ENCODE results near the gene LRRC30.
"Not testable (repeated sequence)": the region's sequence is repeated elsewhere in the genome, so short reads cannot be mapped to it uniquely, and the experiment has no call there.

The LRRC30 gene

DNA sequence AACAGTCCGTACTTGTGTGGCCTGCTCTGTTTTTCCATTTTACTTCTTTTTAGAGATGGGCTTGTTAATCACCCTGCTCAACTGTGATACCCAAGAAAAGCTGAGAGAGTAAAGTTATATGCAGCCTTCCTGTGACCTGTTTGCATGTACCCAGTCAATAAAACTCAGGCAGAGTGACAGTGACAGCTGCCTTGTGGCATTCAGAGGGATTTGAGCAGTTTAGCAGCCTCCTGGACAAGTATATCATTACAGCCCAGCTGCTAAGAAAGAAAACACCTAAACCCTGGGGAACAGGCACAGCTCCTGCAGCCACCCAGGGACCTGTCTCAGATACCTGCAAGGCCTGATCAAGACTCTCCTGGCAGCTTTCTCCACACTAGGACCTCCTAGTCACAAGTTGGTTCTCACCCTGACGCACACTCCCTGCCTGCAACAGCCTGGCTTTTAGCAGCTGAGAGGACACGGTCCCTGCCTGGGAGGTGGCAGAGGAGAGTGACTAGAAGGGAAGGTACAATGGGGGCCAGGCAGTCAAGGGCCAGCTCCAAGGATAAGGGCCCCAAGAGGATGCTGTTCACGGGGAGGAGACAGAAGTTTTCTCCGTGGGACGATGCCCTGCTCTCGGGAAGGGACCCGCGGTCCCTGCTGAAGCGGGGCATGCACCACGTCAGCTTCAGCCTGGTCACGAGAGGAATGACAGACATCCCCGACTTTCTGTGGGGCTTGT lies at the start of gene LRRC30:
Gene LRRC30, plus strand, starts transcription at position 464 of the 724 bp plus-strand sequence. Its CDS starts 50 bp downstream, at position 514.
- DNase-seq, result no peak

DNA sequence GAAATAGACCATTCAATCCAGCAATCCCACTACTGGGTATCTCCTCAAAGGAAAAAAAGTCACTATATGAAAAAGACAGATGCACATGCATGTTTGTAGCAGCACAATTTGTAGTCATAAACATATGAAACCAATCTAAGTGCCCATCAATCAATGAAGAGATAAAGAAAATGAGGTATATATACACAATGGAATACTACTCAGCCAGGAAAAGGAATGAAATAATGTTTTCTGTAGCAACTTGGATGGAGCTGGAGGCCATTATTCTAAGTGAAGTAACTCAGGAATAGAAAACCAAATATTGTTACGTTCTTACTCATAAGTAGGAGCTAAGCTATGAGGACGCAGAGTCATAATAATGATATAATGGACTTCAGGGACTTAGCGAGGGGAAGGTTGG lies 45.2 kb upstream of the LRRC30 start:
- no peak for DNase-seq

DNA sequence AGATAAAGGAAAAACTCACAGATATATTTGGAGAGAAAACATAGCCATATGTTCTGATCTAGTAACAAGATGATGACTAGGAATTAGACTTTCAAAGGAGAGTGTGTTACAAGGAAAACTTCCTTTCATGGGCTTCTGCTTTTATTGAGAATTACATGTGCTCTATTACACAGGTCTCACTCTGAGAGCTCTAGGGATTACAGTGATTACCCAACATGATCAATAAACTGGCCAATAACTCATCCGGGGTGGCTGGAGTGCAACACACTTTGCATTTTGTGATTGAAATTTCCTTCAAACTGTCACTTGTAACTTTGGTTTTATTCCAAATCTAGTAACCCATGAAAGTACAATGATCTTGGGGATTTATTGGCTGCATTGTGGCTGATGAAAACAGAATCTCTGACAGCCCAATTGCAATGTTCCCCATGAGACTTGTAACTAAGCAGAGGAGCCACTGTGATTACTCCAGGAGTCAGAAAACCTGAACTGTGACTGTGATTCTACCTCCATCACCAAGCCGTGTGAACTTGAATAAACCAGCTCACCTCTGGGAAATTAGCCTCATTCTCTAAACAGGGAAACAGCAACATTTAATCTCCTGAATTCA lies 40.2 kb upstream of the LRRC30 start:
- no peak for DNase-seq

DNA sequence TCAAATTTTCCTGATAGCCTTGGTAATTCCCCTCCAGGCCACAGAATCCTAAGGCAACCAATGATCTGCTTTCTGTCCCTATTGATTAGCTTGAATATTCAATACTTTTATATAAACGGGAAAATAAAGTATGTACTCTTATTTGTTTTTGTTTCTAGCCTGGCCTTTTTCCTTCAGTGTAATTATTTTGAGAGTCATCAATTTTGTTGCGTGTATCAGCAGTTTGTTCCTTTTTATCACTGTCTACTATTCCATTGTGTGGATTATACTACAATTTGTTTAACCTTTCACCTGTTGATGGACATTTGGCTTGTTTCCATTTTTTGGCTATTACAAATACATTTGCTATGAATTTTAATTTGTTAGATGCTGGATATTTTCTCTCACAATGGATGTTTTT lies 39.2 kb upstream of the LRRC30 start:
- no peak for DNase-seq

DNA sequence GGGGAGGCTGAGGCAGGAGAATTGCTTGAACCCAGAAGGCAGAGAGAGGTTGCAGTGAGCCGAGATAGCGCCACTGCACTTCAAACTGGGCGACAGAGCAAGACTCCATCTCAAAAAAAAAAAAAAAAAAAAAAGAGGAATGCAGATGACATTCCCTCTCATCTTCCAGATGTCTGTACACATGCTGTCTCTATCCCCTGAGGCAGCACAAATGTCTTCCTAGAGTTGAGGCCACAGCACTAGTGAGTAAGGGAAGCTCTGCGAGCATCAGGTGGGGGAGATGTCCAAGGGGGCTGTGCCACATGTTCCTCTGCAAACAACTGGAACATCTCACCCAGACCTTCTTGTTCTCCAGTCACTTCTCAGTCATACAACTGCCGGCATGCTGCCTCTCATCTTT lies 35.6 kb upstream of the LRRC30 start:
- no peak for DNase-seq

DNA sequence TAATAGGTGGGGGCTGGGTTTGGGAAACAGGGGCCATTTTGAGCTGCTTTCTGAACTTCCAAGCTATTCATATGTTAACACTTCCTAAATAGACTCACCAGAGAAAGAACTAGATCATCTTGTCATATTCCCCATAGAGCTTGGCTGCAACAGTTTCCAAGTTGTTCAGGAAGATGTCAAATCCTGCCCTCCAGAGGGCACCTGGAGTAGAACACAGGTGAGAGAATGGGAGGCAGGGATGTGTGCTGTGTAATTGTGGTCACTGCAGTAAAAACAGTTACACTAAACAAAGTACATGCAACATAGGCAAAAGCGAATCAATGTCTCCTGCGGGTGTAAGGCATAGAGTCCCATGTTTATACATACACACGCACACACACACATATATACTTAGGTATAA lies 34.5 kb upstream of the LRRC30 start:
- DNase-seq, result no peak

DNA sequence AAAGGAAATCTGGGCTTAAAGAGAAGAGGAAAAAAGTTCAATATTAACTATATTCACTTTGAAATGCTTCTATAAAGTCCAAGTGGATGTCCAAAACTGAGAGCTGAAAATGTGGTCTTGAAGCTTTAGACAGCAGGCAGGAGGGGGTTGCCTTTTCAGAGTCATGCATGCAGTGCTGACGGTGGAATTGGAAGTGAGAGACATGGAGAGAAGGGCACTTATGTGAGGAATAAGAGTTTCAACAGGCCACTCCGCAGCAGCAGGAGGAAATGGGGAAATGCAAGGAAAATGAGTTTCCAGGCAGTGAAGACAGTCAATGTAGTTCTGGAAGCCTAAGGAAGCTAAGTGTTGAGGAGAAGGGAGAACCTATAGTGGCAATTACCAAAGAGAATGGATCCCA lies 33.0 kb upstream of the LRRC30 start:
- no peak for DNase-seq

DNA sequence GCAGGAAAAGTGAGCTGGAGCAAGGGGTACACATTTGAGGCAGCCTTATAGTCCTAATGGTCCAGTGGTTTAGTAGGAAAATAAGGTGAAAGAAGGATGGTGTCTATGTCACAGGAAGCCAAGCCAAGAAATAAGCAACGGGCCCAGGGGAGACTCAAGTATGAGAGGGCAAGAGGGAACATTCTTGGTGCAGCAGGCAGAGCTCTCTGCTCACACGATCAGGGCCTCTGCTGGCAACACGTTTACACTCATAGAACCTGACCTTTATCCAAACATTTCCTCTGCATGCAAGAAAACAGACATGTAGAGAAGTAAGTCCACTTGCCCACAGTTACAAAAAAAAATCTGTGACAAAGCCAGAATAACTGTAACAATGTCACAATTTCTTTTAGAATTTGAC lies 32.6 kb upstream of the LRRC30 start:
- no peak for DNase-seq

DNA sequence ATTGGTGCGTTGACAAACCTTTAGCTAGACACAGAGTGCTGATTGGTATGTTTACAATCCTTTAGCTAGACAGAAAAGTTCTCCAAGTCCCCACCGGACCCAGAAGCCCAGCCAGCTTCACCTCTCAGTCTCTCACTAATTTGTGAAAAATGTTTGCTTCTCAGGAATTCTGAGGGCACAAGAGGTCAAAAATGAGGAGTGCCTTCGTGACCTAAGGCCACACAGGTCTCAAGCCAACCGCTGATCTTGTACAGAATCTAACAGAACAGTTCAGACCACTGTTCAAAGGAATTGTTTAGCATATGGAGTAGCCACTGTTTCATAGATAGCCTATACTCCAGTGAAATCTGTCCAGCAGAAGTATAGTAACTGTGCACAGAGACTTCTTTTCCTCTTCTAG lies 29.8 kb upstream of the LRRC30 start:
- no peak for DNase-seq

DNA sequence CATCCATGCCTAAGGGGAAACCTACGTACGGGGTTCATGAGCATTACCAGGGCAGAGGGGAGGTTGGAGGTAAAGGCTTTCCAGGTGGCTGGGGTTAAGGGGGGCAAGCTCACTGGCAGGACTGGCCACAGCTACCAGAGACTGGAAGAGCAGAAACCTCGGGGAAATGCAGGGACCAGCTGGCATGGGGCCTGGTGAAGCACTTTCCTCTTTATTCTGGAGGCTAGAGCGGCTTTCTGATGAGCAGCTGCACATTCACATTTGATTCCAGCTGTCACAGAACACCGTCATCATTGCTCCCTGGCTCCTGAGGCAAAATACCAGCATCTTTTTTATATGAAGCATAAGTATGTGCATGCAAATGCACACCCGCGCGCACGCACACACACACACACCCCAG lies 28.7 kb upstream of the LRRC30 start:
- no peak for DNase-seq

DNA sequence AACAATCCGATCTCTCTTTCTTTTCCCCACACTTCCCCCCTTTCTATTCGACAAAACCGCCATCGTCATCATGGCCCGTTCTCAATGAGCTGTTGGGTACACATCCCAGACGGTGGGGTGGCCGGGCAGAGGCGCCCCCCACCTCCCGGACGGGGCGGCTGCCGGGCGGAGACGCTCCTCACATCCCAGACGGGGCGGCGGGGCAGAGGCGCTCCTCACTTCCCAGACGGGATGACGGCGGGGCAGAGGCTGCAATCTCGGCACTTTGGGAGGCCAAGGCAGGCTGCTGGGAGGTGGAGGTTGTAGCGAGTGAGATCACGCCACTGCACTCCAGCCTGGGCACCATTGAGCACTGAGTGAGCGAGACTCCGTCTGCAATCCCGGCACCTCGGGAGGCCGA lies 27.3 kb upstream of the LRRC30 start:
- not testable (repeated sequence) for DNase-seq

DNA sequence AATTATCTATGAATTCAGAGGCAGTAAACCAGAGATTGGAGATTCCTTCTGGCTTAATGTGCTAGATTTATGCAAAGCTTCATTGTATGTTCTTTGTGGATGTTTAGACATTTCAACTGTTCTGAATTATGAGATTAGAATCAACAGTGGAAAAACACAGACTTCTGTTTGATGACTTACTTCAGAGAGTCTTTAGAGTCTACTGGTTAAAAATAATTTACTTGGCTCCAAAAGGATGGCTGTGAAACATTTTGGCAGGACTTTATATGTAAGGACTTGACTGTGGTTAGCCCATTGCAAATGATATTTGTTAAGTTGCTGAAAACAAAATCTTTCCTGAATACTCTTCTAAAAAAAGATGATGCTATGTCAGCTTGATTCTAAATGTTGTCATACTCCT lies 25.5 kb upstream of the LRRC30 start:
- DNase-seq, result no peak

DNA sequence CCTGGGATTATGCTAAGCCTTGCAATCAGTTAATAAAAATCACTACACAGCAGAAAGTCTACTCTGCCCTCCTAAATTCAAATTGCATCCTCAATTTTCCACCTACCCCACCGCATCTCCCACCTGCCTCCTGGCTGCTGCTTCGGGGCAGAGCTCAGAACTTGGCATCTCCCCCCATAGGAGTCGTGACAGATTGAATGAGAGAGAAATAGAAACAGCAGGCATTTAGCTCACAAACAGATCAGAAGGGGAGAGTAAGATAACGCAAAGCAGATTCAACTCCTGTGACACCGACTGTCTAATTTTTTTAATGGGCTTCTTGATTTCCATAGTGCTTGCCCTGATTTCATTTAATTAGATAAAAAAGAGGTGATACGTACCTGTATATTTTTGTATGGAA lies 24.7 kb upstream of the LRRC30 start:
- no peak for DNase-seq

DNA sequence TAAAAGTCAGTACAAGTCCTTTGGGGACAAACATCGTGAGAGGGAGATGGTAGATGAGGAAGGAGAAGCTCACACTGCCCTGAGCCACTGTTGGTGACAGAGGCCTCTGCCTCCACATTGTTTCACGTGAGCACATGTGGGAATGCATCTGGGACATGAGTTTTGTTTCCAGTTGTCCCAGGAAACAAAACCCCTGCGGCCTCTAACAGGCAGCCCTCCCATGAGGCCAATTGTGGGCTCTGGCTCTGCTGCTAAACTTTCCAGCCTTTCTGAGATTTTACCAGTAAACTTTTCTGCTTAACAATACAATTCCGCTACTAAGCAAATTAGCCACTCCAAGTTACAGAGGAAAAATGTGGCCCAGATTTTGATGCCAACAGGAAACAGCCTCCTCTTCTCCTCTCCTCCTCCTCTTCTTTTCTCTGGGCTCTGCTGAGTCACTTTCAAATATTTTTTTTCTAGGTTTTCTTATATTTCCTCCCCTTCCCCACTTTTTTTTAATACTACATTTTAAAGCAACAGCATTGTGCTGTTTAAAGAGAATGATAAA lies 23.4 kb upstream of the LRRC30 start:
- DNase-seq, result no peak

DNA sequence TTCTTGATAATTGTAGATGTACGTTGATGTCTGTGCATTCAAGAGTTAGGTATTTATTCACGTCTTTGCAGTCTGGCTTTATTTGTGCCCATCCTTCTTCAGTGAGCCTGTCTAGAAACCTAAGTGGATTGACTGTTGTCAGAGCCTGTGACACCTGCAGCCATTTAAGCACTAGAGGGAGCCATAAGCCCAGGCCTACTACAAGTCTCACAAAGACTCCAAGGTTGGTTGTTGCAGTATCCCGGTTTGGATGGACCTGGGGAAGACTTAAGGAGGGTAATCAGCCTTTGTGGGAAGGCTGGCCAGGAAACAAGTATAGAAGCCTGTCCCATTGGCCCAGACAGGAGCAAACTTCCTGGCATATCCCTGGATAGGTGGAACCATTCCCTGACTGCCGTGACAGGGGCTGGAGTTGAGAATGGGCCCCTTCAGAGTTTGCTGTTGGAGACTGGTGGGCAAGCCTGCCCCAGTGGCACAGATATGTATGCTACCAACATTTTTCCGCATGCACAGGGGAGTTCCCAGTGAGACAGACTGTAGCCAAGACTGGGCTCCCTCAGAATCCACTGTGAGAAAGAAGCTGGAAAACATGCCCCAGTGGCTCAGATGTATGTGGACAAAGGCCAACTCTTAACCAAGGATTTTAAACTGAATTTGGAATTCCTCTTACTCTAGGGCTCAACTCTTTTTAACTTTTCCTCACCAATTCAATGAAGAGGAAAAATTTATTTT lies 9.3 kb upstream of the LRRC30 start:
- DNase-seq, result no peak

DNA sequence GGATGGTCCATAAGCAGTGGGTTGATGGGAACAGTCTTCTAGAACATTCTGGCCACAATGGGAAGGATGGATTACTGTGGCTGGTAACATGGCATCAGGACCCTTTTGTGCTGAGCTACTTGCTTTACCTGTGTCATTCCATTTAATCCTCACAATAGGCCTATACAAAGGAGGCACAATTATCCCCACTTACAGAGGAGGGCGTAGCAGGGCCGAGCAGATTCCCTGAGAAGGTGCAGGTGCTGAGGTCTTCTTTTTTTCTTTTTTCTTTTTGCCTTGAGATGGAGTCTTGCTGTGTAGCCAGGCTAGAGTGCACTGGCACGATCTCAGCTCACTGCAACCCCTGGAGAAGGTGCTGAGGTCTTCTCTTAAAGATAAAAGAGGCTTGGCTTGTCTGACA lies 6.7 kb upstream of the LRRC30 start:
- no peak for DNase-seq

DNA sequence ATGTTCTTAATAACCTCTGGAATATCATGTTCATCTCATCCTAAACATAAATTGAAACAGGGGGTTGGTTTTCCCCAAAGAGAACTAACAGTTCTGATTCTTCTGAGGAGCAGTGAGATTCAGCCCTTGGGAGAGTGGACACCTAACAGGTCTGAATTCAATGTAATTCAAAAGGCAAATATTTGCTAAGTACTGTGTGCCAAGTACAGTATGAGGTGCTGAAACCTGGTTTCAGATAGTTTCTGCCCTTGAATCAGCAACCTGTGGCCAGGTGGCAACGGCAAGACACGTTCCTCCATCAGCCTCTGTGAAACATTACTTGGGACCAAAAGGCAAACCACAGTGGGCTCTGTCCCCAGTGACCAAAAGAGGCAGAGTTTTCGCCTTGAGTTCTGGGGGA lies 1.3 kb downstream of the LRRC30 start:
- DNase-seq, result no peak

DNA sequence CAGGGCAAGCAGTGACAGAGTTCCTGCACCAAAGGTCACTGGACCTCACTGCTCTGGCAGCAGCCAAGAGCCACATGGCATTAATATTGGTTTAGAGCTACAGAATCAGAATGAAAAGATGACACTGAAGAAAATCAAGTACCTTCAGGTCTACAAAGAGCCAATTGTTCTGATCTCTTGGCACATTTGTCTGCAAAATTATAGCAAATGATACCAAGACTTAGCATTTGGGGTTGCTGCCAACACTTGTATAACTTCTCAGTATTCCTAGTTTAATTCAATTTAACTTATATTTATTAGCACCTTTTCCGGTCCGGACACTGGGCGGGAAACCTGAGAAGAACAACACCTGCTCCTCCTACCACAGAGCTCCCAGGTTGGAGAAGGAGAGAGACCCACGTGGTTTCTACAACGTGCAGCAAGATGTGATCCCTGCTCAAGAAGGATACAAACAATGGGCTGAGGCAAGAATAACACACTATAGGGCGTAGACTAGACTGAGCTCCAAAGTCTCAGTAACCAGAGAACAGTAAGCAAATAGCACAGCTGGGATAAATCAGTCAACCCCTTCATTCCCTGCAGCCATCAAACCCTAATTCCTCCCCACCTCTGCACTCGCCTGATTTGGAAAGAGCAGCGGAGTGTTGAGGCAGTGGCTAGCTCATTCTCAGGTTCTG lies 2.4 kb downstream of the LRRC30 start:
- DNase-seq, result no peak

DNA sequence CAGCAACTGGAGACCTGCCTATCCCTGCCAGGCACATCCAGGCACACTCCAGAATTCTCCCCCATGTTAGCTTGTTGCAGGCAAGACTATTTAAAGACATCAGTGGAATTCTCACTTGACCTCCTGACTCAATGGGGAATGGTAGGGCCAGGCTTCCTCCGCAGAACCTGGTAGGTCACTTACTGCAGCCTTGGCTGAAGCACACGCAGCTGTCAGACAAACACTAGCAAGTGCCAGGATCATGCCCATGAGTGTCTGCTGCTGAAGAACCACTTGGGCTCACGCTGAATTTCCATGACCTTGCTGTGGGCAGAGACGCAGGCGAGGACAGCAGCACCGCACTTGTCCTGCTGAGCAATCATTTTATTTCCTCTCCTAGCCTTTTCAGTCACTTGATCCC lies 3.2 kb downstream of the LRRC30 start:
- DNase-seq, result no peak

DNA sequence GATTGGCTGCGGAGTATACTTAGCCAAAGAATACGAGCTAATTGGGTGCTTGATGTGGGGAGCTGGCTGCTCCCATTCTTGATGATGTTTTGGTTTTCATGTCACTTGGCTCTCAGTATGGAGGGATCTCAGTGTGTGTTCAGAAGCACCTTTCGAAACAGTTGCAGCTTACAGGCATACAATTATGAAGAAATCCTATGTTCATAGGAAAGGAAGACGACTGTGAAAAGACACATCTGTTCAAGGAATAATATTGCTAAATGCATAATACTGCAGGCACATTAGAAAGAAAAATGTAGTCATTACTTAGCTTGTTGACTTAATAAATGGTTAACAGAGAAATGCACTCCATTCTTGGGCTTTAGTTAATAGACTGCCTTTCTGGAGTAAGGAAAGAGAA lies 4.1 kb downstream of the LRRC30 start:
- no peak for DNase-seq

DNA sequence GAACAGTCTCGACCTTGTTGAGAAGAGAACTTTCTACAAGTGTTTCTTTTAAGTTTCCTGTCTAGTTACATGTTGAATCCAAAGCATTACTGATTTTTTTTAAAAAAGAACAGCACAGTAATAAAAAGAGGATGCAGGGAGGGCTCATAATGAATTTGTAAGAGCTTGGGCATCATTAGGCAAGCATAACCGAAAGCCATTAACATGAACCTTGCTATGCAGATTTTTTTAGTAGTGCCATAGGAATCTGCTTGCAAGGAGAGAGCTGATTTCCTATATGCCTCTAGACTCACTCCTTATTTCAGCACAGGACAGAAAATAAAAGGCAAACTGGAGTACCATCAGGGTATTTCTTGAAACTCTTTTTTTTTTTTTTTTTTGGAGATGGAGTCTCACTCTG lies 5.2 kb downstream of the LRRC30 start:
- no peak for DNase-seq

DNA sequence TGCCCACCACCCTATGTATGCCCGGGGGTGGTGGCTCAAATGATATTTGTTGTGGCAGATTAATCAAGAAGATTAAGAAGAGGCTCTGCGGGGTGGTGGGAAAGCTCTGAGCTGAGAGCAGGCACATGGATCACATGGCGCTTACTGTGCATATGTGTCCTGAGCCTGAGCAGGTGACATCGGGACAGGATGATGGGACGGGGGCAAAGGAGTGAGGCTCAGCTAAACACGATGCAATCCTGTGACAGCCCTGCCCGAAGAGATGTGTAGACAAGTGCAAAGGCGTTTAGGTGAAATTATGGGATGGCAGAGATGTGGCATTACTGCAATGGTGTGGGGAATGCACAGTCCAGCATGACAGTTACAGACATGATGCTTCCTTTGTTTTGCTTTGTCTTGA lies 6.0 kb downstream of the LRRC30 start:
- no peak for DNase-seq

DNA sequence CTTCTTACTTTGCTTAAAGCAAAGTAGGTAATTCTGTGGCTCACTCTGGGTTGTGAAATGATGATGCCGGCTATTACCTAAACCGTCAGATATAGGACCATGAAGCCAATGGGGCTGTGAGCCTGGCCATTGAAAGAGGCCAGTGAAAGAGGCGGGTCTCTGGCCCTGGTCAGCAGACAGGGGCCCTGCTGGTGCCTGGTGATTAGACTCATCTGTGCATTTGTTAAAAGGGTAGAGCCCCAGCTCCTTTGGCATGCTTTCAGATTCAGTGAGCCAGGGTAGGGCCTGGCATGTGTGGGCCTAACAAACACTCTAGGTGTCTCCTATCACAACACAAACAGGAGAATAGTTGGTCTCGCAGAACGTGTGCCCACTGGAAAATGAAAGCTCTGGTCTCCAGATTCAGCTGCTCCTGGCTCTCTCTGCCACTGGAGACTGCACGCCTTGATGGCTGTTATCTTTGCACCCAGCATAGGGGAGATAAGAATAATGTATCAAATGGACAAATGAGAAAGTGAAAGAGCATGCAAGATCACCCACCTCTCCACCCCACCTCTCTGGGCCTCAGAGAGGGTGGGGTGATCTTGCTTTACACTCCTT lies 6.9 kb downstream of the LRRC30 start:
- no peak for DNase-seq

All from CD4-positive, alpha-beta T cell treated with Interleukin-4 for 4 hours (primary cell).